Bronchial epithelial cell (primary cell): Measurements from ENCODE around the gene SEMA4D. TPM values are rescaled to one million over a fixed set of nuclear protein-coding genes. Genes with fewer than 3 reads are reported as not detected.

Experiments used
- DNase-seq: peaks from one replicate; pipeline ENCODE4 v3.0.0-alpha.2; 2010; ENCODE audit warnings: low read depth
- FAIRE-seq: peaks from 2 replicates; lab custom pipeline; 2011; peaks lifted over from hg19 to GRCh38; lab: Jason Lieb, UNC
- H3K27me3 ChIP-seq: 2 replicates; pipeline ENCODE4 v1.5.1; 2011; ENCODE audit warnings: low read length; ENCODE audit not compliant: control insufficient read depth, insufficient read depth
- H3K36me3 ChIP-seq: 2 replicates; pipeline ENCODE4 v1.5.1; 2011; ENCODE audit warnings: low read length; ENCODE audit not compliant: control insufficient read depth, insufficient read depth
- H3K4me3 ChIP-seq: 2 replicates; pipeline ENCODE4 v1.5.1; 2011; ENCODE audit warnings: mild to moderate bottlenecking, low read depth, low read length, control low read depth
- total RNA-seq: library from RNA; depleted of rRNA; stranded (reverse); fragments of >200 nt; gene quantifications from 2 replicates; pipeline ENCODE4 v1.2.1, GENCODE V29; 2014
- TF ChIP-seq, protein P1 (sequence below): IDR thresholded peaks from 2 replicates; pipeline ENCODE4 v1.5.1; 2011; ENCODE audit warnings: mild to moderate bottlenecking, moderate library complexity, low read length, control low read depth, inconsistent platforms; ENCODE audit not compliant: insufficient read depth, severe bottlenecking

SEMA4D gene
- total RNA-seq, 1 donor from 2014 or later: 1.8 TPM

DNA sequence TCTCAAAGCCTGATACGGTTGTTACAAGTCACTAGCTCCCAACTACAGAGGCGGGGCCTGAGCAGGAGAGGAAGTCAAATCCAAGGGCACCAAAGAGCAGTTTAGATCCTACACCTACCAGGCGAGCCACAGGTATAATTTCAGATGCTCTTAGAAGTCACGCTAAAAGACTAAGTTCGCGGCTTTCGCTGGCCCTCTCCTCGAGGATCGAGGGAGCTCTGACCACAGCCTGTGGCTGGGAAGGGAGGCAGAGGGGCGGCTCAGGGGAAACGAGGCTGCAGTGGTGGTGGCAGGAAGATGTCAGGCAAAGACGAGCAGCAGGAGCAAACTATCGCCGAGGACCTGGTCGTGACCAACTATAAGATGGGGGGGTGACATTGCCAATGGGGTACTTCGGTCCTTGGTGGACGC is 48.6 kb downstream of the SEMA4D start:
- TF ChIP-seq, protein P1, sequence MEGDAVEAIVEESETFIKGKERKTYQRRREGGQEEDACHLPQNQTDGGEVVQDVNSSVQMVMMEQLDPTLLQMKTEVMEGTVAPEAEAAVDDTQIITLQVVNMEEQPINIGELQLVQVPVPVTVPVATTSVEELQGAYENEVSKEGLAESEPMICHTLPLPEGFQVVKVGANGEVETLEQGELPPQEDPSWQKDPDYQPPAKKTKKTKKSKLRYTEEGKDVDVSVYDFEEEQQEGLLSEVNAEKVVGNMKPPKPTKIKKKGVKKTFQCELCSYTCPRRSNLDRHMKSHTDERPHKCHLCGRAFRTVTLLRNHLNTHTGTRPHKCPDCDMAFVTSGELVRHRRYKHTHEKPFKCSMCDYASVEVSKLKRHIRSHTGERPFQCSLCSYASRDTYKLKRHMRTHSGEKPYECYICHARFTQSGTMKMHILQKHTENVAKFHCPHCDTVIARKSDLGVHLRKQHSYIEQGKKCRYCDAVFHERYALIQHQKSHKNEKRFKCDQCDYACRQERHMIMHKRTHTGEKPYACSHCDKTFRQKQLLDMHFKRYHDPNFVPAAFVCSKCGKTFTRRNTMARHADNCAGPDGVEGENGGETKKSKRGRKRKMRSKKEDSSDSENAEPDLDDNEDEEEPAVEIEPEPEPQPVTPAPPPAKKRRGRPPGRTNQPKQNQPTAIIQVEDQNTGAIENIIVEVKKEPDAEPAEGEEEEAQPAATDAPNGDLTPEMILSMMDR: no peak
- H3K27me3 ChIP-seq: no peaks in the 10 kb centered on the region
- no peak overlapping the region for H3K4me3 ChIP-seq
- FAIRE-seq: no peak
- no peaks in the 10 kb centered on the region for H3K36me3 ChIP-seq
- no peak for DNase-seq

DNA sequence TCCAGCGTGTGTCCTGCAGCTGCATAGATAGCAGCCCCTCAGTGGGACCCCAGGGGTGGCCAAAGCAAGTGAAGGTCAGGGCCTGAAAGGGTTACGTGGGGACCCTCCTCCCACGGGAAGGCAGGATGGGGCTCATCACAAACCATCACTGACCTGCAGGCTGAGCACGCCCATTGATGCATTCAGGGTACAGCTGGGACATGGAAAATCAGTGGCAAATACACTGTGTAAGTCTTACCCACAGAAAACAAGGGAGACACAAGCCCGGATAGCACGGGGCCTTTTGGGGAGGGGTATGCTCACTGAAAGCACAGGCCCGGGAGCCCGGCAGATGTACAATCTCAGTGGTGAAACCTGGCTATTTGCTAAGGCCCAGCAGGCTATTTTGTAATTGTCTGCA is 49.1 kb downstream of the SEMA4D start:
- no peaks in the 10 kb centered on the region for H3K27me3 ChIP-seq
- FAIRE-seq: no peak
- TF ChIP-seq, protein P1: no peak

DNA sequence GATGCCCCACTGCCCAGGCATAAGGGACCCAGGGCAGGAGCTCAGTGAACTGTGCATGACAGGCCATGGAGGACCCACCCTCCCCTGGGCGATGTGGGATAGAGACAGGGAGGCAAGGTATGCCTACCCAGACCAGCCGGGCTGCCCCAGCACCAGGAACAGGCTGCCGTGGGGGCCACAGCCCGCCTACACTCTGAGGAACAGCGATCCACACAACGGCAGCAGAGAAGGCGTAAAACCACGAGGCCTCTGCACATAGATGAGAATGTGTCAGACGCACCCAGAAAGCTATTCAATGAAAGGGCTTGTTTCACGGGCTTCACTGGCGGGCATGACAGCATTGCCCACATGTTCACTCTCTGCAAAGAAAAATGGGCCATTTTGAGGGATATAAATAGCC is 49.5 kb downstream of the SEMA4D start:
- no peak overlapping the region for H3K4me3 ChIP-seq
- no peak for FAIRE-seq
- H3K36me3 ChIP-seq: no peaks in the 10 kb centered on the region
- TF ChIP-seq, protein P1: no peak
- DNase-seq: no peak
- no peaks in the 10 kb centered on the region for H3K27me3 ChIP-seq

More for the DNA sequence above, 49.1 kb downstream of the SEMA4D start:
- DNase-seq: no peak
- no peaks in the 10 kb centered on the region for H3K36me3 ChIP-seq
- no peak overlapping the region for H3K4me3 ChIP-seq

DNA sequence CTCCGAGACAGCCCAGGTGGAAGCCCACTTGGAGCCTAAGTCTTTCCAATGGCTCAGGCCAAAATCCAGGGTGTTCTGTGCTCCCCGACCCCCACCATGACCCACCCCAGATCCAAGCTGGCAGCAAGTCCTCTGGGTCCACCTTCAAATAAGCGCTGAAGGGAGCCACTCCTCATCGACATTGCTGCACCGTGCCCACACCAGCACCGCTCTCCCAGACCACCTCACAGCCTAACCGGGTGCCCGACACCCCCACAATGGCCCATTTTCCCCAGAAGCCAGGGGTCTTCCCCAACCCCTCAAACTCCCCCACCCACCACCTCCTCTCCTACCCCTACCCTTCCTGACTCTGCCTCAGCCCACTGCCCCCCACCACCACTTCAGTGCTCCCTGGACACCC is 50.5 kb downstream of the SEMA4D start:
- FAIRE-seq: no peak
- no peak overlapping the region for H3K4me3 ChIP-seq
- TF ChIP-seq, protein P1: no peak
- no peaks in the 10 kb centered on the region for H3K27me3 ChIP-seq
- DNase-seq: no peak
- H3K36me3 ChIP-seq: no peaks in the 10 kb centered on the region

DNA sequence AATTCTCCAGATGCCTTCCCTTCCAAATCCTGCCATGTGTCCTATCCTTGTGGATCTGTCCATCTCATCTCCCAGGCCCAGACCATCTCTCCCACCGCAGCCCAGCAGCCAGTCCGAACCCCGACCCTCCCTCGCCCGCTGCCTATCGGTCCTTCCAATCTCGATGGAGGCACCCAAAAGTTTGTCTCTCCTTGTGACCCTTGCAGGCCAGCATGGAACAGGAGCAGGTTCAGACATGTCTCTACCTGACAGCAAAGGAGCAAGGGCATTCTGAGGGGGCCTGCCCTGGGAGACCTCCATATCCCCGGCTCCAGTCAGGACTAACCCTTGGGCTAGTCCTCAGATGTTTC is 51.0 kb downstream of the SEMA4D start:
- no peak for DNase-seq
- TF ChIP-seq, protein P1: no peak

DNA sequence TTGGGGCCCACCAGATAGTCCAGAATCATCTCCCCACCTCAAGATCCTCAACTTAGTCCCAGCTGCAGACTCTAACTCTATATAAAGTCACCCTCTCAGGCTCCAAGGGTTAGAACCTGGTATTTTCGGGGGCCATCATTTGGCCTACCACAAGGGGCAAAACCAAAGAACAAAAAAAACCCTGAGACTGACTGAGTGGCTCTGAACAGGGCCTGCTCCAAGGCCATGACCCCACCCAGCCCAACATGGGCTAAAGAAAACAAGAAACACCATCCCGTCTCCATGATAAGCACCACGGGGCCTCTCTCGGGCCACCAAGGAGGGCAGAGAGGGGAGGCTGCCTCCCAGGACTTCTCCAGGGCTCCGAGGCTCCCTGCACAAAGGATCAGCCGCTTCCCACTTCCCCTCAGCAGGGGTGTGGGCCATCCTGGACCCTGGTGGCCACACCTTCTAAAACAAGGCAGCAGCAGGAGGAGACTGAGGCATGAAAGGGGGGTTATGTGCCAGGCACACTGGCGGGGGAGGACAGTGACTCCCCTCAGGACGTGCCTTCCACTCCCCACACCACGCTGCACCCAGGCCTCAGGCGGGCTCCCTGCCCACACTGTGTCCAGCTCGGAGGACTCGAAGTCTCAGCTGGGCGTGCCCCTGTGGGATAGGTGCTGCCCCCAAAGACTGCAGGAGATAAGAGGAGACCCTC is 51.5 kb downstream of the SEMA4D start:
- H3K36me3 ChIP-seq: no peaks in the 10 kb centered on the region
- no peaks in the 10 kb centered on the region for H3K27me3 ChIP-seq
- TF ChIP-seq, protein P1: no peak
- FAIRE-seq (no peak), DNase-seq (no peak)
- no peak overlapping the region for H3K4me3 ChIP-seq

More for the DNA sequence above, 51.0 kb downstream of the SEMA4D start:
- H3K36me3 ChIP-seq: no peaks in the 10 kb centered on the region
- no peaks in the 10 kb centered on the region for H3K27me3 ChIP-seq
- no peak for FAIRE-seq
- H3K4me3 ChIP-seq: no peak overlapping the region
